CD4-positive, alpha-beta T cell treated with Interleukin-17A for 4 hours (primary cell): ENCODE measurements around the gene ENO3.
A peak's percentile ranks its signal among the peaks of the same experiment; 100 is the strongest.

ENCODE experiments used
- DNase-seq: peaks from one replicate; pipeline ENCODE4 v3.0.0-alpha.2; 2020; ENCODE audit warnings: mixed read lengths

The ENO3 gene

GRCh38 chr17:4937553-4937952, 13.4 kb upstream of the ENO3 start:
- no peak for DNase-seq

GRCh38 chr17:4938069-4938491, 12.8 kb upstream of the ENO3 start:
- no peak for DNase-seq

- no peak for DNase-seq
These were observed 12.0 kb upstream of the ENO3 start for GRCh38 chr17:4938688-4939545.

- DNase-seq = no peak
These were observed 11.4 kb upstream of the ENO3 start for GRCh38 chr17:4939546-4939795.

GRCh38 chr17:4939796-4940554, 10.9 kb upstream of the ENO3 start, which contains the start of the genes RNF167 and SLC25A11:
Gene RNF167, plus strand, starts transcription at chr17:4940268. Its CDS starts 642 bp downstream, at chr17:4940910.
Gene SLC25A11, minus strand, starts transcription at chr17:4940046. Its CDS starts 136 bp downstream, at chr17:4939910.
- DNase-seq = peak; percentile 95

- peak; percentile 65 for DNase-seq
These were observed 10.2 kb upstream of the ENO3 start for GRCh38 chr17:4940555-4941318.

- DNase-seq = no peak
These were observed 9.7 kb upstream of the ENO3 start for GRCh38 chr17:4941319-4941610.

GRCh38 chr17:4942760-4943508, 8.0 kb upstream of the ENO3 start:
- DNase-seq = no peak

- DNase-seq = peak; percentile 73
These were observed 6.8 kb upstream of the ENO3 start for GRCh38 chr17:4944163-4944553.

GRCh38 chr17:4944554-4945175, 6.3 kb upstream of the ENO3 start:
- DNase-seq = peak; percentile 34

- DNase-seq = peak; percentile 87
These were observed 5.6 kb upstream of the ENO3 start for GRCh38 chr17:4945176-4945943.

GRCh38 chr17:4945944-4946280, 5.0 kb upstream of the ENO3 start:
- no peak for DNase-seq

GRCh38 chr17:4946312-4946976, 4.5 kb upstream of the ENO3 start:
- no peak for DNase-seq

- DNase-seq = no peak
These were observed 3.9 kb upstream of the ENO3 start for GRCh38 chr17:4947010-4947410.

GRCh38 chr17:4947411-4948165, 3.3 kb upstream of the ENO3 start:
- peak; percentile 79 for DNase-seq

GRCh38 chr17:4948166-4948930, 2.6 kb upstream of the ENO3 start, which contains the start of gene PFN1:
Gene PFN1, minus strand, starts transcription at chr17:4948530. Its CDS starts 136 bp downstream, at chr17:4948394.
- DNase-seq = peak; percentile 97

- DNase-seq = peak; percentile 82
These were observed 2.0 kb upstream of the ENO3 start for GRCh38 chr17:4948931-4949320.

GRCh38 chr17:4949321-4950074, 1.4 kb upstream of the ENO3 start:
- DNase-seq = peak; percentile 77
